Activated CD4-positive, alpha-beta memory T cell treated with anti-CD3 and anti-CD28 coated beads for 36 hours (primary cell): Measurements from ENCODE around the gene CDC16. TPM values are rescaled to one million over a fixed set of nuclear protein-coding genes. Genes with fewer than 3 reads are reported as not detected.

ENCODE experiments used
- CTCF ChIA-PET: fragments of 350-600 bp; sonication (Branson Sonifier 250); formaldehyde crosslinking; loops from one replicate; lab custom pipeline; 2021; ENCODE audit warnings: antibody characterized with exemption, inconsistent platforms; lab: Charles Lee
- POLR2A ChIA-PET: fragments of 350-600 bp; sonication (Branson Sonifier 250); formaldehyde crosslinking; loops from one replicate; lab custom pipeline; 2021; ENCODE audit warnings: antibody characterized with exemption; lab: Charles Lee
- DNase-seq: peaks from one replicate; pipeline ENCODE4 v3.0.0-alpha.2; 2020
- H3K27ac Mint-ChIP-seq: one replicate; pipeline ENCODE4 v1.8.0; 2021; ENCODE audit warnings: mixed read lengths
- H3K27me3 Mint-ChIP-seq: one replicate; pipeline ENCODE4 v1.8.0; 2021; ENCODE audit warnings: mixed read lengths
- H3K36me3 Mint-ChIP-seq: one replicate; pipeline ENCODE4 v1.8.0; 2021; ENCODE audit warnings: mixed read lengths
- H3K4me1 Mint-ChIP-seq: one replicate; pipeline ENCODE4 v1.8.0; 2021; ENCODE audit warnings: low read depth, mixed read lengths
- H3K4me3 Mint-ChIP-seq: one replicate; pipeline ENCODE4 v1.8.0; 2021; ENCODE audit warnings: mild to moderate bottlenecking, mixed read lengths
- H3K9me3 Mint-ChIP-seq: one replicate; pipeline ENCODE4 v1.8.0; 2021; ENCODE audit warnings: mixed read lengths
- intact Hi-C: fragments of 100-400 bp; cut with micrococcal nuclease; formaldehyde crosslinking; loops from one replicate; pipeline ENCODE4 v1.15.1; 2023
- total RNA-seq, 2 experiments: library from RNA; stranded (reverse); gene quantifications; one replicate each; pipeline ENCODE4 v1.2.3, GENCODE V29; 2021

The CDC16 gene
- total RNA-seq, 2 experiments from 2014 or later: 63.1 to 69.8 TPM

GRCh38 chr13:114284680-114285079 lies 50.0 kb downstream of the CDC16 start:
- H3K27me3 Mint-ChIP-seq: no peaks in the 10 kb centered on the region
- H3K36me3 Mint-ChIP-seq: peaks cover 40% of the 10 kb centered on the region
- H3K4me3 Mint-ChIP-seq: no peak overlapping the region
- H3K27ac Mint-ChIP-seq: no peak overlapping the region
- ChIA-PET CTCF (interaction anchor here (1.5 kb wide), 1 partner anchor 10 kb away, joined by 4 read pairs; no protein-coding TSS in a partner anchor), POLR2A (interaction anchor here (0.7 kb wide), 1 partner anchor 27 kb away, joined by 4 read pairs; no protein-coding TSS in a partner anchor)
- intact Hi-C loops: no loop called here
- peaks cover 38% of the 10 kb centered on the region for H3K4me1 Mint-ChIP-seq
- no peak for DNase-seq
- H3K9me3 Mint-ChIP-seq: no peaks in the 10 kb centered on the region

- intact Hi-C loops: no loop called here
- Mint-ChIP-seq H3K27ac (no peak overlapping the region), H3K4me3 (no peak overlapping the region), H3K4me1 (peaks cover 32% of the 10 kb centered on the region), H3K27me3 (no peaks in the 10 kb centered on the region), H3K36me3 (peaks cover 40% of the 10 kb centered on the region), H3K9me3 (no peaks in the 10 kb centered on the region)
- ChIA-PET POLR2A (interaction anchor here (0.7 kb wide), 1 partner anchor 27 kb away, joined by 4 read pairs; no protein-coding TSS in a partner anchor), CTCF (interaction anchor here (1.5 kb wide), 1 partner anchor 9 kb away, joined by 4 read pairs; no protein-coding TSS in a partner anchor)
- no peak for DNase-seq
Measured at GRCh38 chr13:114285166-114285808, 50.6 kb downstream of the CDC16 start.

- POLR2A ChIA-PET: no interaction called here
- H3K36me3 Mint-ChIP-seq: peaks cover 46% of the 10 kb centered on the region
- H3K4me3 Mint-ChIP-seq: no peak overlapping the region
- intact Hi-C loops: no loop called here
- no peak for DNase-seq
- CTCF ChIA-PET: no interaction called here
- no peak overlapping the region for H3K27ac Mint-ChIP-seq
- peaks cover 28% of the 10 kb centered on the region for H3K4me1 Mint-ChIP-seq
- no peaks in the 10 kb centered on the region for H3K27me3 Mint-ChIP-seq
- H3K9me3 Mint-ChIP-seq: no peaks in the 10 kb centered on the region
Measured at GRCh38 chr13:114286808-114287207, 52.1 kb downstream of the CDC16 start.

GRCh38 chr13:114288157-114288591 lies 53.5 kb downstream of the CDC16 start:
- H3K36me3 Mint-ChIP-seq: peaks cover 52% of the 10 kb centered on the region
- H3K4me1 Mint-ChIP-seq: peaks cover 28% of the 10 kb centered on the region
- no peak for DNase-seq
- no peaks in the 10 kb centered on the region for H3K9me3 Mint-ChIP-seq
- intact Hi-C loops: no loop called here
- no peak overlapping the region for H3K27ac Mint-ChIP-seq
- CTCF ChIA-PET: no interaction called here
- no peaks in the 10 kb centered on the region for H3K27me3 Mint-ChIP-seq
- POLR2A ChIA-PET: no interaction called here
- H3K4me3 Mint-ChIP-seq: no peak overlapping the region

- CTCF ChIA-PET: no interaction called here
- POLR2A ChIA-PET: no interaction called here
- H3K9me3 Mint-ChIP-seq: no peaks in the 10 kb centered on the region
- H3K27me3 Mint-ChIP-seq: no peaks in the 10 kb centered on the region
- intact Hi-C loops: no loop called here
- peaks cover 40% of the 10 kb centered on the region for H3K36me3 Mint-ChIP-seq
- H3K27ac Mint-ChIP-seq: no peak overlapping the region
- DNase-seq: no peak
- H3K4me1 Mint-ChIP-seq: peaks cover 11% of the 10 kb centered on the region
- no peak overlapping the region for H3K4me3 Mint-ChIP-seq
Measured at GRCh38 chr13:114296448-114296847, 61.8 kb downstream of the CDC16 start.

- CTCF ChIA-PET: no interaction called here
- no peak for DNase-seq
- no peaks in the 10 kb centered on the region for H3K27me3 Mint-ChIP-seq
- H3K4me3 Mint-ChIP-seq: no peak overlapping the region
- intact Hi-C loops: no loop called here
- no peak overlapping the region for H3K27ac Mint-ChIP-seq
- POLR2A ChIA-PET: no interaction called here
- peaks cover 40% of the 10 kb centered on the region for H3K36me3 Mint-ChIP-seq
- H3K4me1 Mint-ChIP-seq: peaks cover 11% of the 10 kb centered on the region
- no peaks in the 10 kb centered on the region for H3K9me3 Mint-ChIP-seq
Measured at GRCh38 chr13:114296902-114297301, 62.2 kb downstream of the CDC16 start.

- Mint-ChIP-seq H3K27me3 (no peaks in the 10 kb centered on the region), H3K9me3 (no peaks in the 10 kb centered on the region), H3K4me3 (no peak overlapping the region), H3K4me1 (peaks cover 3% of the 10 kb centered on the region), H3K36me3 (peaks cover 37% of the 10 kb centered on the region), H3K27ac (no peak overlapping the region)
- intact Hi-C loops: no loop called here
- ChIA-PET POLR2A (no interaction called here), CTCF (no interaction called here)
- DNase-seq: no peak
Measured at GRCh38 chr13:114298866-114299265, 64.2 kb downstream of the CDC16 start.

- Mint-ChIP-seq H3K4me1 (no peaks in the 10 kb centered on the region), H3K9me3 (no peaks in the 10 kb centered on the region), H3K27ac (no peak overlapping the region), H3K36me3 (peaks cover 36% of the 10 kb centered on the region), H3K27me3 (no peaks in the 10 kb centered on the region), H3K4me3 (no peak overlapping the region)
- CTCF ChIA-PET: no interaction called here
- DNase-seq: no peak
- POLR2A ChIA-PET: no interaction called here
- intact Hi-C loops: no loop called here
Measured at GRCh38 chr13:114299604-114300305, 65.1 kb downstream of the CDC16 start.

- Mint-ChIP-seq H3K27ac (no peak overlapping the region), H3K4me3 (no peak overlapping the region), H3K9me3 (no peaks in the 10 kb centered on the region), H3K36me3 (peaks cover 35% of the 10 kb centered on the region), H3K4me1 (no peaks in the 10 kb centered on the region), H3K27me3 (no peaks in the 10 kb centered on the region)
- DNase-seq: no peak
- ChIA-PET POLR2A (interaction anchor here (0.9 kb wide), 1 partner anchor 14 kb away, joined by 3 read pairs; no protein-coding TSS in a partner anchor), CTCF (no interaction called here)
- intact Hi-C loops: no loop called here
Measured at GRCh38 chr13:114303700-114304327, 69.1 kb downstream of the CDC16 start.

- intact Hi-C loops: no loop called here
- no peaks in the 10 kb centered on the region for H3K4me1 Mint-ChIP-seq
- H3K9me3 Mint-ChIP-seq: no peaks in the 10 kb centered on the region
- POLR2A ChIA-PET: interaction anchor here (0.9 kb wide), 1 partner anchor 15 kb away, joined by 3 read pairs; no protein-coding TSS in a partner anchor
- H3K4me3 Mint-ChIP-seq: no peak overlapping the region
- H3K27me3 Mint-ChIP-seq: no peaks in the 10 kb centered on the region
- DNase-seq: no peak
- CTCF ChIA-PET: no interaction called here
- no peak overlapping the region for H3K27ac Mint-ChIP-seq
- peaks cover 30% of the 10 kb centered on the region for H3K36me3 Mint-ChIP-seq
Measured at GRCh38 chr13:114304346-114305034, 69.8 kb downstream of the CDC16 start.

GRCh38 chr13:114309086-114309485 lies 74.4 kb downstream of the CDC16 start:
- POLR2A ChIA-PET: no interaction called here
- DNase-seq: no peak
- Mint-ChIP-seq H3K27me3 (no peaks in the 10 kb centered on the region), H3K4me3 (no peak overlapping the region), H3K9me3 (no peaks in the 10 kb centered on the region), H3K27ac (no peak overlapping the region), H3K4me1 (peaks cover 14% of the 10 kb centered on the region), H3K36me3 (peaks cover 13% of the 10 kb centered on the region)
- CTCF ChIA-PET: no interaction called here
- intact Hi-C loops: no loop called here
